Stomach (tissue), 9 donors: ENCODE measurements around the gene VPS39. TPM values are rescaled to one million over a fixed set of nuclear protein-coding genes. Genes with fewer than 3 reads are reported as not detected.

ENCODE experiments used
- DNase-seq, 2 donors: peaks; one replicate each; pipeline versions ENCODE4 v3.0.0 to v3.0.0-alpha.2; 2013 to 2019
- H3K27ac ChIP-seq, 5 donors: fragments of 200-600 bp in 4 of 5; sonication (generic) in 4 of 5; one replicate each; pipeline ENCODE4 v1.5.1; 2013 to 2019; ENCODE audit warnings: mild to moderate bottlenecking in 1 of 5, moderate library complexity in 1 of 5
- H3K27me3 ChIP-seq, 3 donors: fragments of 200-600 bp; sonication (generic); one replicate each; pipeline ENCODE4 v1.5.1; 2017 to 2019; ENCODE audit warnings: mixed run types in 1 of 3
- H3K36me3 ChIP-seq, 4 donors: fragments of 200-600 bp; sonication (generic); 1 replicate in 3 of 4; 2 replicates in 1 of 4; pipeline ENCODE4 v1.5.1; 2016 to 2019
- H3K4me1 ChIP-seq, 4 donors: fragments of 200-600 bp; sonication (generic); one replicate each; pipeline ENCODE4 v1.5.1; 2016 to 2019
- H3K4me3 ChIP-seq, 4 donors: fragments of 200-600 bp; sonication (generic) in 3 of 4; one replicate each; pipeline ENCODE4 v1.5.1; 2016 to 2019; ENCODE audit warnings: mild to moderate bottlenecking in 1 of 4
- H3K9me3 ChIP-seq, 4 donors: fragments of 200-600 bp; sonication (generic); one replicate each; pipeline ENCODE4 v1.5.1; 2016 to 2019
- CTCF ChIP-seq, 7 experiments: fragments of 450-650 bp in 4 of 7; fragments of 200-600 bp in 3 of 7; sonication (generic) in 3 of 7; IDR thresholded peaks; one replicate each; pipeline ENCODE4 v1.5.1; 2016 to 2019; ENCODE audit warnings: antibody characterized with exemption in 7 of 7, control low read depth in 2 of 7, mild to moderate bottlenecking in 1 of 7
- EP300 ChIP-seq: sonication (generic); formaldehyde crosslinking; IDR thresholded peaks from one replicate; pipeline ENCODE4 v1.6.1; 2017; ENCODE audit warnings: antibody characterized with exemption
- POLR2A ChIP-seq, 4 donors: fragments of 450-650 bp; IDR thresholded peaks; one replicate each; pipeline ENCODE4 v1.6.1; 2016; ENCODE audit warnings: antibody characterized with exemption in 4 of 4, control low read depth in 2 of 4, mild to moderate bottlenecking in 1 of 4, moderate library complexity in 1 of 4
- POLR2AphosphoS5 ChIP-seq, 3 donors: sonication (generic); formaldehyde crosslinking; IDR thresholded peaks; one replicate each; pipeline ENCODE4 v1.6.1; 2016; ENCODE audit warnings: antibody characterized with exemption in 3 of 3
- WGBS, 5 donors: extraction: QIAGEN DNeasy Blood & Tissue Kit in 3 of 5; methylation state at CpG; one replicate each; pipeline versions ENCODE4 v1.1.5 to v1.1.7; 2013 to 2018; 5-methylcytosine and 5-hydroxymethylcytosine counted together
- intact Hi-C: fragments of 100-400 bp; cut with DNase I; formaldehyde crosslinking; loops from one replicate; pipeline ENCODE4 v1.15.1; 2023; ENCODE audit warnings: low total_unique reads
- polyA plus RNA-seq, 3 donors: library from polyadenylated mRNA; stranded (reverse); fragments of 200-250 nt; gene quantifications; one replicate each; pipeline ENCODE4 v1.2.3, GENCODE V29; 2013
- total RNA-seq, 5 donors: library from RNA; depleted of rRNA; stranded (reverse); fragments of >200 nt; gene quantifications; one replicate each; pipeline versions ENCODE4 v1.1.0 to v1.2.3, GENCODE V29; 2014 to 2016
- donor health status: healthy with polysubstance abuse.
- donor health status: Bipolar disorder and iron deficiency.
- donor health status: healthy.

Gene VPS39
- total and polyA plus RNA-seq, 8 donors: 22.2 to 635 (median 74.3) TPM

DNA sequence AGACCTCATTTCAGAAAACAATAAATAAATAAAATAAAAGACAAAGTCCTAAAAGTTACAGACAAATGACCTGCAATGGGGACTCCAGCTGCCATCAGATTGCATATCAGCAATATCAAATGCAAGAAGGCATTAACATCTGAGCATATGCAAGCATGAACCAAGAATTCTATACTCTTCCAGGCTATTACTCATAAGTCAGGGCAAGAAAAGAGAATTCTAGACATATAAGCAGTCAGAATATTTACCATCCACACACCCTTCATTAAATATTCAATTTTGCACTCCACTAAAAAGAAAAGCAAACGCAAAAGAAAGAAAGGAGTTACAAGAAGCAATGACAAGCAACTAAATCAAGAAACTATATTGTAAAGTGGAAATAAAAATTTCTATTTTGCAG, 72.8 kb downstream of the VPS39 start:
- intact Hi-C loops: loop anchor here (5.0 kb wide), 1 partner anchor 68 kb away; no protein-coding TSS in a partner anchor
- H3K4me1 ChIP-seq: no peaks in the 10 kb centered on the region
- no peaks in the 10 kb centered on the region for H3K36me3 ChIP-seq
- WGBS, 5 donors: 60 to 81% (median 78%) methylated on average over 1 of the region's 1 CpG
- no peak for DNase-seq
- no peak for TF ChIP-seq CTCF (IDR thresholded peaks at IDR 0.05)
- no peak for TF ChIP-seq EP300
- no peak for TF ChIP-seq POLR2AphosphoS5 (IDR thresholded peaks at IDR 0.05)
- TF ChIP-seq POLR2A (IDR thresholded peaks at IDR 0.05): no peak
- H3K27ac ChIP-seq: no peak overlapping the region
- H3K27me3 ChIP-seq: peaks cover 0 to 14% (median 0%) of the 10 kb centered on the region in 3 donors
- H3K9me3 ChIP-seq: no peaks in the 10 kb centered on the region
- no peak overlapping the region for H3K4me3 ChIP-seq

DNA sequence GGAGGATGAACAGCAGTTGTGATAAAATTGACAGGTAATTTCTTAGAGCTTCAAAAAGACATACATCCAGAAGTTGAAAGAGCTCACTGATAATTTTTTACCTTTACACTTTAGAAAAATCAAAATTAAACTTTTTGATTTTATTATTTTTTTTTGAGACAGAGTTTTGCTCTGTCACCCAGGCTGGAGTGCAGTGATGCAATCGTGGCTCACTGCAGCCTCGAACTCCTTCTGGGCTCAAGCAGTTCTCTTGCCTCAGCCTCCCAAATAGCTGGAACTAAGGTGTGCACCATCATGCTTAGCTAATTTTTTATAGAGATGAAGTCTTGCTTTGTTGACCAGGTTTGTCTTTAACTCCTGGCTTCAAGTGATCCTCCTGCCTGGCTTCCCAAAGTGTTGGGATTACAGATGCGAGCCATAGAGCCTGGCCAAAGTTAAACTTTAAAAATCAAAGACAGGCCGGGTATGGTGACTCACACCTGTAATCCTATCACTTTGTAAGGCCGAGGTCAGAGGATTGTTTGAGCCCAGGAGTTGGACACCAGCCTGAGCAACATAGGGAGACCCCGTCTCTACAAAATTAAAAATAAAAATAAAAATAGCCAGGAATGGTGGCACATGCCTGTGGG, 73.4 kb downstream of the VPS39 start:
- intact Hi-C loops: loop anchor here (5.0 kb wide), 1 partner anchor 67 kb away; no protein-coding TSS in a partner anchor
- no peaks in the 10 kb centered on the region for H3K36me3 ChIP-seq
- H3K27ac ChIP-seq: no peak overlapping the region
- no peaks in the 10 kb centered on the region for H3K4me1 ChIP-seq
- H3K27me3 ChIP-seq: peaks cover 0 to 19% (median 0%) of the 10 kb centered on the region in 3 donors
- H3K9me3 ChIP-seq: no peaks in the 10 kb centered on the region
- 67 to 74% (median 70%) methylated on average over 6 of the region's 6 CpGs for WGBS, 5 donors
- TF ChIP-seq CTCF (IDR thresholded peaks at IDR 0.05) (no peak), POLR2AphosphoS5 (IDR thresholded peaks at IDR 0.05) (no peak)
- DNase-seq: peak in 1 of 2 donors; percentile 15
- H3K4me3 ChIP-seq: no peak overlapping the region

- no peak overlapping the region for H3K4me3 ChIP-seq
- WGBS, 5 donors: 56 to 67% (median 64%) methylated on average over 11 of the region's 11 CpGs
- peak; percentile 70 to 74 for DNase-seq
- no peaks in the 10 kb centered on the region for H3K9me3 ChIP-seq
- TF ChIP-seq CTCF (IDR thresholded peaks at IDR 0.05): peak in 5 of 7 experiments; percentile 30 to 67 (median 61)
- no peak for TF ChIP-seq POLR2AphosphoS5 (IDR thresholded peaks at IDR 0.05)
- no peak for TF ChIP-seq EP300
- TF ChIP-seq POLR2A (IDR thresholded peaks at IDR 0.05): no peak
- H3K27me3 ChIP-seq: peaks cover 0 to 23% (median 0%) of the 10 kb centered on the region in 3 donors
- no peaks in the 10 kb centered on the region for H3K36me3 ChIP-seq
- no peaks in the 10 kb centered on the region for H3K4me1 ChIP-seq
- intact Hi-C loops: no loop called here
- no peak overlapping the region for H3K27ac ChIP-seq
Measured at GRCh38 chr15:42133886-42134502, 74.1 kb downstream of the VPS39 start.

- H3K9me3 ChIP-seq: no peaks in the 10 kb centered on the region
- no peaks in the 10 kb centered on the region for H3K36me3 ChIP-seq
- no peak for DNase-seq
- no peak overlapping the region for H3K4me3 ChIP-seq
- no peaks in the 10 kb centered on the region for H3K4me1 ChIP-seq
- intact Hi-C loops: no loop called here
- TF ChIP-seq POLR2A (IDR thresholded peaks at IDR 0.05): no peak
- TF ChIP-seq EP300: no peak
- TF ChIP-seq CTCF (IDR thresholded peaks at IDR 0.05): no peak
- TF ChIP-seq POLR2AphosphoS5 (IDR thresholded peaks at IDR 0.05): no peak
- H3K27me3 ChIP-seq: peaks cover 0 to 23% (median 0%) of the 10 kb centered on the region in 3 donors
- H3K27ac ChIP-seq: no peak overlapping the region
- WGBS, 5 donors: 81 to 94% (median 88%) methylated on average over 4 of the region's 4 CpGs
Measured at GRCh38 chr15:42133356-42133755, 74.7 kb downstream of the VPS39 start.
